Fibroblast of peridontal ligament (primary cell): ENCODE data around the gene AGR3.

Experiments
- DNase-seq: peaks from one replicate; pipeline ENCODE4 v3.0.0-alpha.2; 2010; ENCODE audit errors: extremely low read depth

Gene AGR3

GRCh38 chr7:16881844-16882243 is at the start of gene AGR3:
TSS of gene AGR3 (minus strand) at chr7:16881983. CDS start at chr7:16878618, 3,365 bp downstream.
- DNase-seq, result no peak

GRCh38 chr7:16930946-16931345 is 49.2 kb upstream of the AGR3 start:
- no peak for DNase-seq

- no peak for DNase-seq
These were observed 47.5 kb upstream of the AGR3 start for GRCh38 chr7:16929146-16929762.

GRCh38 chr7:16926861-16927260 is 45.1 kb upstream of the AGR3 start:
- DNase-seq, result no peak

GRCh38 chr7:16926283-16926682 is 44.5 kb upstream of the AGR3 start:
- DNase-seq, result peak; percentile 76

GRCh38 chr7:16925609-16926008 is 43.8 kb upstream of the AGR3 start:
- DNase-seq, result no peak

DNA sequence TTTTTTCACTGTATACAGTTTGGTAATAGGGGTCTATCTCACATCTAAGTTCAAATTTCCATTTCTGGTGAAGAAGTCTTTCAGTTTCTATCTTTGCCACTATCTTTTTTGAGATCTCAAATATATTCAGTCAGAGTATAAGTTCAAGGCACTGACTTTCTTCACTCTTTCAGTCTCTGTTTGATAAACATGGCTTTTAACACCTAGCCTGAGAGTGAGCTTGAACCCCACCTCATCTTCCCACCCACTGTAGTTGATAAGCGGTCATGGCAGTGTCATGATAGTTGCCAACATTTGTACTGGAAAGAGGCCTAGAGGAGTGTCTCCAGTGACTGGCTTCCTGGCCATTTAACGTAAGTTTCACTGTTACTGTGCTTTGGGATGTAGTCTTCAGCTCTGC is 41.2 kb upstream of the AGR3 start:
- no peak for DNase-seq

DNA sequence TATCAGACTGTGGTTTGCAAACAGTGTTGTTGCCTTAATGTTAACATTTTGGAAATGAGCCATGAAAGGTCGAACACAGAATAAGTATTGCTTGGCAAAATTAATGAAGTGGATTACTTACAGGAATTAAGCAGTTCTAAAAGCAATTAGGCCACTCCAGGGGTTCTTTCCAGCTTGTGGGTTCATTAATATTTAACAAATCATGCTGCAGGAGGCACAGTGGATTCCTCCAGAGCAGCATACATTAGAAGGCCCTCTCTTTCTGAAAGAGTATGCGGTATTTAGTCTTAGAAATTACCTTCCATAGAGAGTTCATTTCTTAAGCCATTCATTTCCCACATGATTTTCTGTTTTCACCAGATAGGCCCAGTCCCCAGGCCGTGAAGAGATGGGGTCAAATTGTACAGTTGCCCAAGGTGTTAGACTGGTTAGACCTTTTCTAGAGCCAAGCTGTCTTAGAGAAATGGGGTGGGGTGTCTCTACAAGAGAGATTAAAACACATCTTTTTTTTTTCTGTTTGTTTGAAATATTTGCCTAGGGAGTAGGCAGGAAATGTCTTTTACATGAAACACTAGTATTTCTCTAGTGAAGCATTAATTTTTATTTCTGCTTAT is 40.0 kb upstream of the AGR3 start:
- no peak for DNase-seq

DNA sequence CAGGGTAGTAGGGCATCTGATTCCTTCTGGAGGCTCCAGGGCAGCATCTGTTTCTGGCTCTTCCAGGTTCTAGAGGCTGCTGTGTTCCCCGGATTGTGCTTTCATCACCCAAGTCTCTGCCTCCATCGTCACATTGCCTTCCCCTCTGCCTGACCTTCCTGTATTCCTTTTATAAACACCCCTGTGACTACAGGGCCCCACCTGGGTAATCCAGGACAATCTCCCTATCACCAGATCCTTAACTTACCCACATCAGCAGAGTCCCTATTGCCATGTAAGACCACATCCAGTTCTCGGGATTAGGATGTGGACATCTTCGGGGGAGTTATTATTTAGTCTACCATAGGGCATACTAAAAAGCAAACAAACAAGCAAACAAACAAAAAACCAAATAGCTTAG is 39.4 kb upstream of the AGR3 start:
- no peak for DNase-seq

DNA sequence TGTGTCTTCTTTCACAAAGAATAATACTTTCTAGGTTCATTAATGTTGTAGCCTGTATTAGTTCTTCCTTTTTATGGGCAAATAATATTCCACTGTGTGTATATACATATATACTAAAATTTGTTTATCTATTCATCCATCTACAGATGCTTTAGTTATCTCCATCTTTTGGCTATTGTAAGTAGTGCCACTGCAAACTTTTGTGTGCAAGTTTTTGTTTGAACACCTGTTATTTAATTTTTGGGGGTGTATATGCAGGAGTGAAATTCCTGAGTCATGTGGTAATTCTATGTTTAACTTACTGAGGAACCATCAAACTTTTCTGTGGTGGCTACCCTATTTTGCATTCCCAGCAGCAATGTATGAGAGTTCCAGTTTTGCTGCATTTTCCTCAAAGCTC is 37.7 kb upstream of the AGR3 start:
- DNase-seq, result no peak

GRCh38 chr7:16918288-16918895 is 36.6 kb upstream of the AGR3 start:
- peak; percentile 78 for DNase-seq

DNA sequence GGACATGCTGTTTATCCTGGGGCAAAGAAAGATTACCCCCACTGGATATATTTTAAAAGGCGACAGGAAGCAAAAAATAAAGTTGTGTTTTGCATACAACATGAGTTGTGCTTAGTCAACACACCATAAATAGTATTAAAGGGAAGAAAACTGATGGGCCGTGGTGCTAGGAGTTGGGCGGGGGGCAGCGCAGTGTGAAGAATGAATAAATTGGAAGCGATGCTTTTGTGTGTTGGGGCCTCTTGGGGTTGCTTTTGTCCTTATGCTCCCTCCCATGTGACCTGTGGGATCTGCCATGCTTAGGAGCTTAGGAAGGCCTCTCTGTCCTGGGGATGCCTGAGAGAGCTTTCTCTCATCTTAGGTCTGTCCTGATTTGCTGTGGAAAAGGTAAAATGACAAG is 35.0 kb upstream of the AGR3 start:
- DNase-seq, result no peak

GRCh38 chr7:16916105-16916639 is 34.4 kb upstream of the AGR3 start:
- peak; percentile 70 for DNase-seq

GRCh38 chr7:16915405-16915804 is 33.6 kb upstream of the AGR3 start:
- DNase-seq, result peak; percentile 90

DNA sequence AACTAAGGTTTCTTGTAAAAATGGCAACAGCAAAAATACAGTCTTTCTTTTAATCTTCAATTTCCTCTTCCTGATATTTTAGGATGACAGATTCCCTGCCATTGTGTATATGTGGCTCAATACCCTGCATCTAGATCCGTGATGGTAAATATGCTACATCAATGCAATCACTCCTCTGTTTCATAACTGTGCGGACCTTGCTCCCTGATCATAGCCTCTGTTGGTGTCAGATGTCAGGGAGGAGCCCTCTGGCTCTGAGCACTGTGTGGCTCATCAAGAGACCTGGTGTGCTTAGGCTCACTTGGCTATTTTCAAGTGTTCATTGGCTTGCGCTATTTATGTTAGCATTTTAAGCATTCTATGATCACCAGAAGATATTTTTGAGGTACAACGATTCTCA is 33.0 kb upstream of the AGR3 start:
- no peak for DNase-seq

DNA sequence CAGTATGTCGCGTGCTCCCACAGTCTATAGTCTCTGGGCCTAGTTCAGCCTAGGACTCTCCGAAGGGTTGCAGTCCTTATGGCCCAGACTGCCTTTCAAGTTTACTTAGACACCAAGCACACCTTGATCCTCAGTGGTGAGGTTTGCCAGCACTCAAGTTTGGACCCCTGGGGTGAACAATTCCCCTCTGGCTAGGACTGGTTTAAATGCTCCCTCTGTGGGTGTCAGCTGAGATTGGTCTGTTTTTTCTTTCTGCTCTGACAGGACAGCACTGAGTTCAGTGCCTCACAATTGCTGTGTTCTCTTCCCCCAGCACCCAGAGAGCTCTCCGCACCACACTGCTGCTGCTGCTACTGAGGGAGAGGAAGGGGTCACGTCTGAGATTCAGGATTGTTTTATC is 31.9 kb upstream of the AGR3 start:
- no peak for DNase-seq

GRCh38 chr7:16912540-16912939 is 30.8 kb upstream of the AGR3 start:
- DNase-seq, result no peak

- DNase-seq, result no peak
These were observed 26.8 kb upstream of the AGR3 start for GRCh38 chr7:16908561-16908960.

DNA sequence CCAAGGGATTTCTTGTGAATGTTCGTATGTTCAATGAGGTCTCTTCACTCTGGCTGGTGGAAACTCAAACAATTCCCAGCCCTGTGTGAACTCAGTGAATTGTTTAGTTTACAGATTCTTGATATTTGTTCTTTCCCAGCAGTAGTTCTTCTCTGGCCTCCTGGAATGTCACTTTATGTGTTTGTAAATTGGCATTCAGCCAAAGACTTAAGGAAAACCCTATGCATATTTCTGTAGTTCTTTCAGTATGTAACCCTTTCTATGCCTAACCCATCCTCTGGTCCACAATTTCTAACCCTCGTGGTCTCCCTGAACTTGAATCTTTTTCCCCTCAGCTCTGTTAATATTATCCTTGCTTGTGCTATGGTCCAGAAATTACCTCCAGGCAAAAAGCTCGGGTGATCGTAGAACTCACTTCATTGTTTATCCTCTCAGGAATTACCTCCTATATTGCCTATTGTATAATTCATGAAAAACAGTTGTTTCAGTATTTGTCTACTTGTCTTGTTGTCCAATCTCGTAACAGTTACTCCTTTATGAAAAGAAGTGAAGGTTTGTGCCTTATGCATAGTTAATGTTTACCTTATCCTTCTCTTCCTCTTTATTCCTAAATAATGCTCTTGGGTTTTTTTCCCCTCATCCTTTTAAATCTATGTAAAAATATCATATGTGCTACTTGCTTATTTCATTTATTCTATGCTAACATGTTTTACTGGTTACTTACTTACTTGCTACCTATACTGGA is 23.7 kb upstream of the AGR3 start:
- DNase-seq, result peak; percentile 75

DNA sequence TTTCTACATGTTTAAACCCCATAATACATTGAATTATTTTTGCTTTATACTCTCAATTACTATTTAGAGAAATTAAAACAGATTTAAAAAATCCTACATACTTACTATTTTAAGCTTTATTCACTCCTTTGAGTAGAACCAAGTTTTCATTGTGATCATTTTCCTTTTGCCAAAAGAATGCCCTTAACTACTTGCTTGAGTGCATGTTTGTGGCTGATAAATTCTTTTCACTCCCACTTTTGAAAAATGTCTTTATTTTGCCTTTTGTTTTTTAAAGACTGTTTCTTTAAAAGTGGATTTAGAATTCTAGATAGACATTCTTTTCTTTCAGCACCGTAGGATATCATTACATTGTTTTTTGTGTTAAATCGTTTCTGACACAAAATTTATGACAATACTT is 22.3 kb upstream of the AGR3 start:
- peak; percentile 52 for DNase-seq

GRCh38 chr7:16900209-16900768 is 18.5 kb upstream of the AGR3 start:
- DNase-seq, result no peak
